GM18870 (cell line): Measurements from ENCODE around the gene CXCR3.

Experiments used
- ATAC-seq: cut with Tn5 transposase; IDR thresholded peaks from one replicate; pipeline ENCODE4 v1.9.1; 2021; ENCODE audit warnings: moderate library complexity; ENCODE audit not compliant: unreplicated experiment

Gene CXCR3

GRCh38 chrX:71637848-71638247 lies 19.5 kb upstream of the CXCR3 start:
- no peak for ATAC-seq

- no peak for ATAC-seq
Measured at GRCh38 chrX:71637253-71637618, 18.9 kb upstream of the CXCR3 start.

DNA sequence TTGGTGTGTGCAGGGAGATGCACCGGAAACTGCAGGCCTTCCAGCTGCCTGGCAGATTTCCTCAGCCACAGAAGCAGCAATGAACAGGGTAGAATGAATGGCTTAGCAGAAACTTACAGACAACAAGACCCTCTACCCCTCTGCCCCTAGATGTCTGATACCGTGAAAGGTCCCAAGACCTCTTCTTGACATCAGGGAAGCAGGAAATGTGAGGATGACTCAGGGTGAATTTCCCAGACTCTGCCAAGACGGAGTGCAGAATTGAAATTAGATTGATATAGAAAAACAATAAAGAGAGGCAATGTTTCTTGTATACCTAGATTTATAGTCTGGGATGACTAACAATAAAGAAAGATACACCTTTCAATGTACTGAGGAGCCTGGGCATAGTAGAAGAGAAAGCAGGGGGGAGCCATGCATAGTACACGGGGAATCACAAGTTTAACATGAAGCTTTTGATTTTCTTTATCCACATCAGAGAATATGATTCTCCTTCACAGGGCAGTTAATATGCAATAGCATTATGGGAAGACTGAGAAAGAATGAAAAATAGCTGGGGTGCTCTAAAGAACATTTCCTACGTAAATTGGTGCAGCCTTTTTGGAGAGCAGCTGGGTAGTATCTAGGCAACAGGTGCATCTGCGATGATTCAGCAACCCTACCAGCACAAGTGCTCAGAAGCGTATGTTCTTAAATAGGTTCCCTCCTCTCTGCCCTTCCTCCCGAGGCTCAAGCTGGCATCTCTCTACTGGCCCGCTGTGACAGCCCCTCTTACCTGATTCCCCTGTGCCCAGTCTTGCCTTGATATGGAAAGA lies 18.3 kb upstream of the CXCR3 start:
- ATAC-seq = no peak

DNA sequence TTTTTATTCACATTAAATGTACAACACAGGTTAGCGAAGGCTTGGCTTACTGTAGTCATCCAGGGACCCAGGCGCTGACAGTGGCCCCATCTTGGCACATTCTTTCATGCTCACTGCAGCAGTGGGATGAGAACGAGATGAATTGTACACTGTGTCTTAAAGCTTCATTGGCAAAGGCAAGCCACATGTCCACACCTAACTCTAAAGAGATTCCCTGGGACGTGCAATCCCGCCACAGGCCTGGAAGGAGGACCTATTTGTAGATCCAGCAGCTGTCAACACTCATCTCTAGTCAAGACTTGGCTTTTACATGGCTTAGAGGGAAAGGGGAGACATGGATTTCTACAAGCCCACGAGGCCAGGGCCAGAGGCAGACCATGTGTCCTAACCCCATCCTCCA lies 16.1 kb upstream of the CXCR3 start:
- ATAC-seq = no peak

GRCh38 chrX:71632923-71633657 lies 14.8 kb upstream of the CXCR3 start:
- ATAC-seq = peak; percentile 45

DNA sequence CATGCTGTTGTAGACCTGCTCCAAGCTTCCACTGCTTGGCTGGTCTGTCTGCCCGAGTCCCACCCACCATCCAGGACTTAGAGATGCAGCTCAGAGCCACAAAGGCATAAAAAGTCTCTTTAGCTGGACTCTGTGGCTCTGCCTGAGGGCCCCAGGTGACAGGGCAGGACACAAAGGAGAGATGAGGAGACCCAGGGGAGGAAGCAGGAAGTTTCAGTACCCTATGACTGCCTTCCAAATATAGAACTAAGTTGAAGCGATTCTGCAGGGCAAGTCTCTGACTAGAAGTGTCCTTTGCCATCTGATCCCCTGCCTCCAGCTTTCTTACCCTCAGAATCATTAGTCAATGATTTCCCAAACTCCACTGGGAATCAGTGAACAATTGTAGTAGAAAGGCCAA lies 11.2 kb upstream of the CXCR3 start:
- ATAC-seq = peak; percentile 63

DNA sequence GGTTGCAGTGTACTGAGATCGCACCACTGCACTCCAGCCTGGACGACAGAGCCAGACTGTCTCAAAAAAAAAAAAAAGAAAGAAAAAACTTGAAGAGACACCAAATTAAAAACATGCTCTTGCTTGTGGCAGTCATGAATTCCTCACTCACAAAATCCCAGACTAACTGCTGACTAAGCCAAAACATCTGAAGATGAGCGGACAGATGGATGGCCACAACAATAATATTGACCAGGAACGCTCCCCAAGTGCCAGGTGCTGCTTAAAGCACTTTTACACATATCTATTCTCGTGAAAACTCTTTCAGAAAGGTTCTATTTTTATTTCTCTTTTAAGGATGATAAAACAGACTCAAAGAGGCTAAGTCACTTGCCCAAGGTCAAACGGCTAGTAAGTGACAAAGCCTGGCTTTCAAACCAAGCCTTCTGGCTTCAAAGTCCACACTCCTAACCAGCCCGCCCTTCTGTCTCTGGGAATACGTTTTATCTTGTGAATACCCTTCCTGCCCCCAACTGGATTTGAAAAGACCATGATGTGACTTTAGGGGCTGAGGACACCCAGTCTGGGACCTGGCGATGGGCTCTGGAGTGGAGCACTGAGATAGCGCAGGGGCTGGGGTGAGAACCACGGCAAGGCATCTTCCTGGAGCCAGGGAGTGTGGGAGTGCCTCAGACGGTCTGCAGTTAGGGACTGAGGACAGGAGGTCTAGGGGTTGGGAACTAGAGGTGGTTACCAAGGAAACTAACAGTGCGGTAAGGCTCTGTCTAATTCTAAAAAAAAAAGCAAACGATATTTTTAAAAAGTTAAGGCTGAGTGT lies 9.5 kb upstream of the CXCR3 start:
- no peak for ATAC-seq

GRCh38 chrX:71626576-71626975 lies 8.3 kb upstream of the CXCR3 start:
- ATAC-seq = no peak

DNA sequence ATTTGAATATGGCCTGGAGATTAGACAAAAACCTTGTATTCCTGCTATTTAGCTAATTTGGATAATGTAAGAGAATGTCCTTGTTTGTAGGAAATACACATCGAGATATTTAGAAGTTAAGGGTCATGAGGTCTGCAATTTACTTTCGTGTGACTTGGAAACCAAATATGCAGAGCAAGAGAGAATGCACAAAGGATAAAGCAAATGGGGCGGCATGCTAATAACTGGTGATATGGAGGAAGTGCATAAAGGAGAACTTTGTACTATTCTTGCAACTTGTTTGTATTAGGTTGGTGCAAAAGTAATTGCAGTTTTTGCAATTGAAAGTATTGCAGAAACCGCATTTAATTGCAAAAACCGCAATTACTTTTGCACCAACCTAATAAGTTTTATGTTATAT lies 7.2 kb upstream of the CXCR3 start:
- ATAC-seq = no peak

DNA sequence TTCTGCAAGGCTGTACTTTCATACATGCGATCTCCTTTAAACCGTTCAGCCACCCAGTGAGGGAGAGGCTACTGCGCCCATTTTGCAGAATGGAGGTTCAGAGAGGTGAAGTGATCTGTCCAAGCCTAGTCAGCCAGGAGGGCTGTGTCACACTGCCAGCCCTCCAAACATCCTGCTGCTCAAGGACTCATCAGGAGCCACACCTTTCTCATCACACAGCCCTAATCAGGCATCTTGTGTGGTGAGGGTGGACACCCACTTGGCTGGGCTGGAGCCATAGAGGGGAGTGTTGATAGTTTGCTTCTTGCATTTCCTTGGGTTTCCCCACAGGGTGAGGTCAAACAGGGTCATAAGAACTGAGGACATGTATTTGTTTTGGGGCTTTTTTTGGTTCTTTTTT lies 5.4 kb upstream of the CXCR3 start:
- ATAC-seq = no peak

DNA sequence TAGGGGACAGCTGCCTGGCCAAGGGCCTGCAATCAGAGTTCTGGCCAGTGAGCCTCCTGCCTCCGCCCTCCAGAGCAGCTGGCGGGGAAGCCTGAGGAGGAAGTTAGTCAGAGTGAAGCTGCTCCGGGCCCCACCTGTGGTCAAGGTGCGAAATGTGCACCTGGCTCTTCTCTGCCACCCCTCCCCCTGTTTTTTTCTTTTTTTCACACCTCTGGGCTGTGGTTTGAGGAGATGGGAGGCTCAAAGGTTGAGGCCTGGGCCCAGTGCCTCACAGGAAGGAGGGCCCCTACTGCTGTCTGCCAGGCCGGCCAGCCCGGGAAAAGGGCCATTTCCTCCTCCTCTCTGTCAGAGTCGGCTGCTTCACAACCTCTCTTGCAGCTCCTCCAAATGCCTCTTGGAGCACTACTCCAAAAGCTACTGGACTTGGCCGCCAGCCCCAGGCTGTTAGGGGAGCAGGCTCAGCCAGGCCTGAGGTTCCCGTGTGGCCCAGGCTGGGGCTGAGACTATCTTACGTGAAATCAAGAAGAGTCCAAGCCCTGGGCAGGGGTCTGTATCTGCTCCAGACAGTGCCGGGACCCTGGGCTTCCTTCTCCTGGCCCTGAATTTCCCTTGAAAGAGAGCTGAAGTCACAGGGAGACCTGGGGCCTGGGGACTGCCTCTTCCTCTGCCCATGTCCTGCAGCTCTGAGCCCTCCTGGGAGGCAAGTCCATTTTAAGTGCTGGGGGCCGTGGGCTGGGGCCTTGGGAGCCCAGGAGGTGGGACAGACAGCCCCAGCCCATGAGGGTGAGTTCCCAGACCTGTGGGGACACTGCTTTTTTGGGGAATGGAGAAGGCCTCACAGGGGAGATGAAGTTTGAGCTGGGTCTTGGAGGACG lies 4.5 kb upstream of the CXCR3 start:
- ATAC-seq = peak; percentile 47

GRCh38 chrX:71622032-71622575 lies 3.8 kb upstream of the CXCR3 start:
- ATAC-seq = no peak

- ATAC-seq = no peak
Measured at GRCh38 chrX:71621603-71622002, 3.3 kb upstream of the CXCR3 start.

- no peak for ATAC-seq
Measured at GRCh38 chrX:71619986-71620385, 1.7 kb upstream of the CXCR3 start.

DNA sequence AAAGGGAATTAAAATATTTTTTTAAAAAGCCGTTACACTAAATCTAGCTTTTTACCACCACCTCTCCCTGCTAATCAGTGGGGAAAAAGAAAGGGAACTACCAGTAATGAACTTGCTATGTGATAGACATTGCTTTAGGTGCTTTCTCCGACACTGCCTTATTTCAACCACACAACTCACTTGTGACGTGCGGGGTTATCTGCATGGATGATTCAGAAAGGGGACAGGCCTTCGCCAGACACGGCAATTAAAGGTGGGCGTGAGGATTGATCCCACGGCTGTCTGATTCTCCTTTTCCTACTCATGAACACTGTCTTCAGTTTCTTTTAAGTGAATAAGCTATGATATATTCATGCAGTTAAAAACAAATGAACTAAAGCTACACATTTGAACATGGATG lies 882 bp upstream of the CXCR3 start:
- ATAC-seq = no peak

GRCh38 chrX:71618787-71619186 lies 476 bp upstream of the CXCR3 start:
- no peak for ATAC-seq

GRCh38 chrX:71617742-71618141 lies 569 bp downstream of the CXCR3 start:
- no peak for ATAC-seq

DNA sequence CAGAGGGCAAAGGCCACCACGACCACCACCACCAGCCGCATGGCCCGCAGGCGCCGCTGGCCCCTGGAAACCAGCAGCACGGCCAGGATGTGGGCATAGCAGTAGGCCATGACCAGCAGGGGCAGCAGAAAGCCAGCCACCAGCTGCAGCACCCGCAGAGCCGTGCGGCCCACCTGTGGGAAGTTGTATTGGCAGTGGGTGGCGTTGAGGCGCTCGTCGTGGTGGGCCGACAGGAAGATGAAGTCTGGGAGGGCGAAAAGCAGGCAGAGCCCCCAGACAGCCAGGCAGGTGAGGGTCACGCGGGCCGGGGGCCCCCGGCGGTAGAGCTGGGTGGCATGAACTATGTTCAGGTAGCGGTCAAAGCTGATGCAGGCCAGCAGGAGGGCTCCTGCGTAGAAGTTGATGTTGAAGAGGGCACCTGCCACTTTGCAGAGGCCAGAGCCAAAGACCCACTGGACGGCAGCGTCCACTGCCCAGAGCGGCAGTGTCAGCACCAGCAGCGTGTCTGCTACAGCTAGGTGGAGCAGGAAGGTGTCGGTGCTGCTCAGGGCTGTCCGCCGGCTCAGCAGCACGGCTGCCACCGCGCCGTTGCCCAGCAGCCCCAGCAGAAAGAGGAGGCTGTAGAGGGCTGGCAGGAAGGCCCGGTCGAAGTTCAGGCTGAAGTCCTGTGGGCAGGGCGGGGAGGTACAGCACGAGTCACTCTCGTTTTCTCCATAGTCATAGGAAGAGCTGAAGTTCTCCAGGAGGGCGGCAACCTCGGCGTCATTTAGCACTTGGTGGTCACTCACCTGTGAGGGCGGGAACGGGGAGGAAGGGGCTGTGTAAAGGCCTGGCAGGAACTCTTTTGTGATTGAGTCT lies 1.4 kb downstream of the CXCR3 start:
- no peak for ATAC-seq

DNA sequence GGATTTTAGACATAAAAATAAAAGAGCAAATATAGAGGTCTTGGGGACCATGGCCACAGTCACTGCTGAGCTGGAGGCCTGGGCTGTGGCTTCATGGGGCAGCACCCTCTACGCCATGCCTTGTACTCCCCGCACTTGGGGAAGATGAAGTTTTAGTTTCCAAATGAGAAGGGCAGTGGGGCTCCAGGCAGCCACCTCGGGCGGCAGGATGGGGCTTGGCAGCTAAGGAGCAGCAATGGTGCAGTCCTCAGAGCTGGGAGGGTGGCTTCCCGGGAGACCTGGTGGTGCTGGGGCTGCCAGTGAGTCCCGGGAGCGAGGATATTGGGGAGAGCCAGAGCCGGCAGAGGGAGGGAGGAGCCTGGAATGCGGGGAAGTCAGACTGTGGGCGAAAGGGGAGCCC lies 2.4 kb downstream of the CXCR3 start:
- no peak for ATAC-seq

- ATAC-seq = no peak
Measured at GRCh38 chrX:71615056-71615455, 3.3 kb downstream of the CXCR3 start.
